Activated T-cell treated with anti-CD3 and anti-CD28 coated beads for 48 hours (primary cell): ENCODE measurements around the gene RAD51B.
"Not testable (repeated sequence)": the region's sequence is repeated elsewhere in the genome, so short reads cannot be mapped to it uniquely, and the experiment has no call there.

Experiments
- DNase-seq: peaks from one replicate; pipeline ENCODE4 v3.0.0-alpha.2; 2020; ENCODE audit warnings: low read depth

Gene RAD51B

GRCh38 chr14:67819563-67820421, at the start of gene RAD51B:
RAD51B (plus strand) TSS chr14:67819779.
- DNase-seq, result peak; percentile 78

GRCh38 chr14:67773844-67774377, 45.7 kb upstream of the RAD51B start:
- DNase-seq, result no peak

- no peak for DNase-seq
Measured at GRCh38 chr14:67776653-67777322, 42.8 kb upstream of the RAD51B start.

GRCh38 chr14:67778792-67779191, 40.8 kb upstream of the RAD51B start:
- DNase-seq, result no peak

GRCh38 chr14:67782090-67782489, 37.5 kb upstream of the RAD51B start:
- no peak for DNase-seq

GRCh38 chr14:67784244-67784823, 35.2 kb upstream of the RAD51B start:
- DNase-seq, result no peak

- DNase-seq, result no peak
Measured at GRCh38 chr14:67785270-67786109, 34.1 kb upstream of the RAD51B start.

GRCh38 chr14:67787673-67788072, 31.9 kb upstream of the RAD51B start:
- DNase-seq, result no peak

GRCh38 chr14:67798731-67799130, 20.8 kb upstream of the RAD51B start:
- DNase-seq, result no peak

GRCh38 chr14:67800743-67801142, 18.8 kb upstream of the RAD51B start:
- no peak for DNase-seq

- no peak for DNase-seq
Measured at GRCh38 chr14:67806246-67806645, 13.3 kb upstream of the RAD51B start.

GRCh38 chr14:67814821-67815220, 4.8 kb upstream of the RAD51B start:
- DNase-seq, result no peak

GRCh38 chr14:67815573-67816225, 3.9 kb upstream of the RAD51B start:
- no peak for DNase-seq

GRCh38 chr14:67816326-67817002, 3.1 kb upstream of the RAD51B start, which contains the start of gene ZFYVE26:
ZFYVE26 (minus strand) TSS chr14:67816590; CDS start chr14:67815963, 627 bp downstream.
- DNase-seq, result peak; percentile 81

GRCh38 chr14:67817750-67818438, 1.7 kb upstream of the RAD51B start:
- no peak for DNase-seq

- DNase-seq, result not testable (repeated sequence)
Measured at GRCh38 chr14:67818476-67818875, 1.1 kb upstream of the RAD51B start.

GRCh38 chr14:67820428-67820971, 921 bp downstream of the RAD51B start:
- no peak for DNase-seq

GRCh38 chr14:67821121-67821520, 1.5 kb downstream of the RAD51B start:
- no peak for DNase-seq

- DNase-seq, result no peak
Measured at GRCh38 chr14:67831113-67831512, 11.5 kb downstream of the RAD51B start.

GRCh38 chr14:67833403-67833802, 13.8 kb downstream of the RAD51B start:
- no peak for DNase-seq
